ENCODE results near the gene GRIK5. TPM values are rescaled to one million over a fixed set of nuclear protein-coding genes. Genes with fewer than 3 reads are reported as not detected.

The GRIK5 gene
- polyA plus RNA-seq, 1 donor from 2014 or later: 22.4 TPM

GRCh38 chr19:41965106-41965505 lies 104.9 kb downstream of the GRIK5 start:
- H3K4me3 ChIP-seq (ENCODE audit: low read length): no peak overlapping the region
- no peak overlapping the region for H3K9ac ChIP-seq (ENCODE audit: low read length)
- no peaks in the 10 kb centered on the region for H3K79me2 ChIP-seq (replicated peaks; ENCODE audit: insufficient read depth, low read length)
- H3K36me3 ChIP-seq (ENCODE audit: insufficient read depth, low read length): no peaks in the 10 kb centered on the region
- no peaks in the 10 kb centered on the region for H3K27me3 ChIP-seq (ENCODE audit: insufficient read depth, low read depth, low read length)
- H4K20me1 ChIP-seq (ENCODE audit: insufficient read depth): no peaks in the 10 kb centered on the region
- H3K27ac ChIP-seq (ENCODE audit: low read length): no peak overlapping the region
- no peaks in the 10 kb centered on the region for H3F3A ChIP-seq (ENCODE audit: insufficient read depth, low read length, poor library complexity, severe bottlenecking)
- TF ChIP-seq REST (IDR thresholded peaks at IDR 0.05; ENCODE audit: borderline replicate concordance) (no peak), SMC3 (conservative IDR thresholded peaks at IDR 0.05; ENCODE audit: poor library complexity) (no peak), TAF1 (IDR thresholded peaks at IDR 0.05; ENCODE audit: low read depth) (no peak), EZH2 (IDR thresholded peaks at IDR 0.05; ENCODE audit: borderline replicate concordance, insufficient read depth, low read length, poor library complexity, severe bottlenecking) (no peak), EP300 (conservative IDR thresholded peaks at IDR 0.05; ENCODE audit: poor library complexity, severe bottlenecking) (no peak), RAD21 (conservative IDR thresholded peaks at IDR 0.05) (no peak), POLR2AphosphoS5 (IDR thresholded peaks at IDR 0.05) (no peak), CTCF (IDR thresholded peaks at IDR 0.05; ENCODE audit: poor library complexity, severe bottlenecking) (no peak)
- no peaks in the 10 kb centered on the region for H3K9me2 ChIP-seq (ENCODE audit: insufficient read depth, low read length)
- H2AFZ ChIP-seq (ENCODE audit: low read depth, low read length): no peak overlapping the region
- H3K4me2 ChIP-seq (ENCODE audit: low read length): no peak overlapping the region
- H3K9me3 ChIP-seq (ENCODE audit: low read length): no peaks in the 10 kb centered on the region

GRCh38 chr19:41960973-41961372 lies 109.0 kb downstream of the GRIK5 start:
- H3K79me2 ChIP-seq (replicated peaks; ENCODE audit: insufficient read depth, low read length): no peaks in the 10 kb centered on the region
- no peak overlapping the region for H2AFZ ChIP-seq (ENCODE audit: low read depth, low read length)
- no peaks in the 10 kb centered on the region for H4K20me1 ChIP-seq (ENCODE audit: insufficient read depth)
- H3K9me2 ChIP-seq (ENCODE audit: insufficient read depth, low read length): no peaks in the 10 kb centered on the region
- H3K9me3 ChIP-seq (ENCODE audit: low read length): no peaks in the 10 kb centered on the region
- no peak overlapping the region for H3K4me2 ChIP-seq (ENCODE audit: low read length)
- no peak overlapping the region for H3K27ac ChIP-seq (ENCODE audit: low read length)
- no peak overlapping the region for H3K4me3 ChIP-seq (ENCODE audit: low read length)
- H3K36me3 ChIP-seq (ENCODE audit: insufficient read depth, low read length): no peaks in the 10 kb centered on the region
- H3K27me3 ChIP-seq (ENCODE audit: insufficient read depth, low read depth, low read length): no peaks in the 10 kb centered on the region
- no peak for TF ChIP-seq POLR2AphosphoS5 (IDR thresholded peaks at IDR 0.05)
- TF ChIP-seq EP300 (conservative IDR thresholded peaks at IDR 0.05; ENCODE audit: poor library complexity, severe bottlenecking): no peak
- no peak for TF ChIP-seq EZH2 (IDR thresholded peaks at IDR 0.05; ENCODE audit: borderline replicate concordance, insufficient read depth, low read length, poor library complexity, severe bottlenecking)
- TF ChIP-seq MXI1 (conservative IDR thresholded peaks at IDR 0.05; ENCODE audit: poor library complexity, severe bottlenecking): no peak
- no peak for TF ChIP-seq RAD21 (conservative IDR thresholded peaks at IDR 0.05)
- no peak overlapping the region for H3K9ac ChIP-seq (ENCODE audit: low read length)
- no peaks in the 10 kb centered on the region for H3F3A ChIP-seq (ENCODE audit: insufficient read depth, low read length, poor library complexity, severe bottlenecking)
